ENCODE data around the gene TMEM218.

TMEM218 gene

GRCh38 chr11:125084761-125085231 lies 26.6 kb downstream of the TMEM218 start:
- Histone ChIP-seq H3K27ac (ENCODE audit: insufficient read depth, low read depth, low read length, poor library complexity, severe bottlenecking) (no peak overlapping the region), H3K4me1 (ENCODE audit: control insufficient read depth, insufficient read depth, low read length) (no peaks in the 10 kb centered on the region), H3K4me3 (ENCODE audit: insufficient read depth, low read depth, low read length) (no peak overlapping the region), H3K36me3 (ENCODE audit: control insufficient read depth, insufficient read depth, low read length) (no peaks in the 10 kb centered on the region), H3K27me3 (ENCODE audit: control insufficient read depth, insufficient read depth, low read length, poor library complexity, severe bottlenecking) (no peaks in the 10 kb centered on the region), H3K9me3 (ENCODE audit: control insufficient read depth, low read length) (no peaks in the 10 kb centered on the region)
- 93 to 95% methylated on average over 8 of the region's 8 CpGs for WGBS, 2 experiments

GRCh38 chr11:125084057-125084416 lies 27.4 kb downstream of the TMEM218 start:
- Histone ChIP-seq H3K4me3 (ENCODE audit: insufficient read depth, low read depth, low read length) (no peak overlapping the region), H3K27me3 (ENCODE audit: control insufficient read depth, insufficient read depth, low read length, poor library complexity, severe bottlenecking) (no peaks in the 10 kb centered on the region), H3K36me3 (ENCODE audit: control insufficient read depth, insufficient read depth, low read length) (no peaks in the 10 kb centered on the region), H3K27ac (ENCODE audit: insufficient read depth, low read depth, low read length, poor library complexity, severe bottlenecking) (no peak overlapping the region), H3K4me1 (ENCODE audit: control insufficient read depth, insufficient read depth, low read length) (no peaks in the 10 kb centered on the region), H3K9me3 (ENCODE audit: control insufficient read depth, low read length) (no peaks in the 10 kb centered on the region)
- WGBS, 2 experiments: 95 to 96% methylated on average over 11 of the region's 11 CpGs

GRCh38 chr11:125083312-125084056 lies 27.9 kb downstream of the TMEM218 start:
- Histone ChIP-seq H3K4me3 (ENCODE audit: insufficient read depth, low read depth, low read length) (no peak overlapping the region), H3K27me3 (ENCODE audit: control insufficient read depth, insufficient read depth, low read length, poor library complexity, severe bottlenecking) (no peaks in the 10 kb centered on the region), H3K4me1 (ENCODE audit: control insufficient read depth, insufficient read depth, low read length) (no peaks in the 10 kb centered on the region), H3K9me3 (ENCODE audit: control insufficient read depth, low read length) (no peaks in the 10 kb centered on the region), H3K36me3 (ENCODE audit: control insufficient read depth, insufficient read depth, low read length) (no peaks in the 10 kb centered on the region), H3K27ac (ENCODE audit: insufficient read depth, low read depth, low read length, poor library complexity, severe bottlenecking) (no peak overlapping the region)
- WGBS, 2 experiments: 87% methylated on average over 11 of the region's 11 CpGs

- Histone ChIP-seq H3K4me1 (ENCODE audit: control insufficient read depth, insufficient read depth, low read length) (no peaks in the 10 kb centered on the region), H3K27me3 (ENCODE audit: control insufficient read depth, insufficient read depth, low read length, poor library complexity, severe bottlenecking) (no peaks in the 10 kb centered on the region), H3K27ac (ENCODE audit: insufficient read depth, low read depth, low read length, poor library complexity, severe bottlenecking) (no peak overlapping the region), H3K4me3 (ENCODE audit: insufficient read depth, low read depth, low read length) (no peak overlapping the region), H3K36me3 (ENCODE audit: control insufficient read depth, insufficient read depth, low read length) (no peaks in the 10 kb centered on the region), H3K9me3 (ENCODE audit: control insufficient read depth, low read length) (no peaks in the 10 kb centered on the region)
- 85 to 87% methylated on average over 10 of the region's 10 CpGs for WGBS, 2 experiments
Observed at GRCh38 chr11:125082611-125083311, 28.7 kb downstream of the TMEM218 start.

- WGBS, 2 experiments: 96 to 97% methylated on average over 5 of the region's 5 CpGs
- no peaks in the 10 kb centered on the region for H3K27me3 ChIP-seq (ENCODE audit: control insufficient read depth, insufficient read depth, low read length, poor library complexity, severe bottlenecking)
- no peaks in the 10 kb centered on the region for H3K36me3 ChIP-seq (ENCODE audit: control insufficient read depth, insufficient read depth, low read length)
- H3K27ac ChIP-seq (ENCODE audit: insufficient read depth, low read depth, low read length, poor library complexity, severe bottlenecking): no peak overlapping the region
- H3K4me1 ChIP-seq (ENCODE audit: control insufficient read depth, insufficient read depth, low read length): no peaks in the 10 kb centered on the region
- H3K4me3 ChIP-seq (ENCODE audit: insufficient read depth, low read depth, low read length): no peak overlapping the region
- H3K9me3 ChIP-seq (ENCODE audit: control insufficient read depth, low read length): no peaks in the 10 kb centered on the region
Observed at GRCh38 chr11:125082040-125082439, 29.4 kb downstream of the TMEM218 start.

- no peak overlapping the region for H3K27ac ChIP-seq (ENCODE audit: insufficient read depth, low read depth, low read length, poor library complexity, severe bottlenecking)
- H3K4me1 ChIP-seq (ENCODE audit: control insufficient read depth, insufficient read depth, low read length): no peaks in the 10 kb centered on the region
- no peaks in the 10 kb centered on the region for H3K9me3 ChIP-seq (ENCODE audit: control insufficient read depth, low read length)
- no peaks in the 10 kb centered on the region for H3K36me3 ChIP-seq (ENCODE audit: control insufficient read depth, insufficient read depth, low read length)
- H3K4me3 ChIP-seq (ENCODE audit: insufficient read depth, low read depth, low read length): no peak overlapping the region
- WGBS, 2 experiments: 71% methylated on average over 14 of the region's 14 CpGs
- H3K27me3 ChIP-seq (ENCODE audit: control insufficient read depth, insufficient read depth, low read length, poor library complexity, severe bottlenecking): no peaks in the 10 kb centered on the region
Observed at GRCh38 chr11:125081098-125081798, 30.2 kb downstream of the TMEM218 start.

GRCh38 chr11:125080531-125080911 lies 30.9 kb downstream of the TMEM218 start:
- Histone ChIP-seq H3K27me3 (ENCODE audit: control insufficient read depth, insufficient read depth, low read length, poor library complexity, severe bottlenecking) (no peaks in the 10 kb centered on the region), H3K4me1 (ENCODE audit: control insufficient read depth, insufficient read depth, low read length) (no peaks in the 10 kb centered on the region), H3K36me3 (ENCODE audit: control insufficient read depth, insufficient read depth, low read length) (no peaks in the 10 kb centered on the region), H3K27ac (ENCODE audit: insufficient read depth, low read depth, low read length, poor library complexity, severe bottlenecking) (no peak overlapping the region), H3K9me3 (ENCODE audit: control insufficient read depth, low read length) (no peaks in the 10 kb centered on the region), H3K4me3 (ENCODE audit: insufficient read depth, low read depth, low read length) (no peak overlapping the region)
- 95 to 97% methylated on average over 11 to 12 of the region's 12 CpGs for WGBS, 2 experiments

GRCh38 chr11:125079878-125080530 lies 31.4 kb downstream of the TMEM218 start:
- Histone ChIP-seq H3K4me3 (ENCODE audit: insufficient read depth, low read depth, low read length) (no peak overlapping the region), H3K9me3 (ENCODE audit: control insufficient read depth, low read length) (no peaks in the 10 kb centered on the region), H3K27ac (ENCODE audit: insufficient read depth, low read depth, low read length, poor library complexity, severe bottlenecking) (no peak overlapping the region), H3K4me1 (ENCODE audit: control insufficient read depth, insufficient read depth, low read length) (no peaks in the 10 kb centered on the region), H3K27me3 (ENCODE audit: control insufficient read depth, insufficient read depth, low read length, poor library complexity, severe bottlenecking) (no peaks in the 10 kb centered on the region), H3K36me3 (ENCODE audit: control insufficient read depth, insufficient read depth, low read length) (no peaks in the 10 kb centered on the region)
- WGBS, 2 experiments: 95% methylated on average over 12 of the region's 12 CpGs

- Histone ChIP-seq H3K36me3 (ENCODE audit: control insufficient read depth, insufficient read depth, low read length) (no peaks in the 10 kb centered on the region), H3K4me1 (ENCODE audit: control insufficient read depth, insufficient read depth, low read length) (no peaks in the 10 kb centered on the region), H3K9me3 (ENCODE audit: control insufficient read depth, low read length) (no peaks in the 10 kb centered on the region), H3K4me3 (ENCODE audit: insufficient read depth, low read depth, low read length) (no peak overlapping the region), H3K27me3 (ENCODE audit: control insufficient read depth, insufficient read depth, low read length, poor library complexity, severe bottlenecking) (no peaks in the 10 kb centered on the region), H3K27ac (ENCODE audit: insufficient read depth, low read depth, low read length, poor library complexity, severe bottlenecking) (no peak overlapping the region)
- 91 to 94% methylated on average over 18 of the region's 18 CpGs for WGBS, 2 experiments
Observed at GRCh38 chr11:125079151-125079877, 32.1 kb downstream of the TMEM218 start.
